HUDEP-2 (cell line): ENCODE measurements around the gene CASP9.

Source experiments
- DNase-seq, 76 experiments: peaks; one replicate each; lab custom pipeline; 2025; ENCODE audit not compliant: unreplicated experiment in 76 of 76; lab: John Stamatoyannopoulos, UW

CASP9 gene

DNA sequence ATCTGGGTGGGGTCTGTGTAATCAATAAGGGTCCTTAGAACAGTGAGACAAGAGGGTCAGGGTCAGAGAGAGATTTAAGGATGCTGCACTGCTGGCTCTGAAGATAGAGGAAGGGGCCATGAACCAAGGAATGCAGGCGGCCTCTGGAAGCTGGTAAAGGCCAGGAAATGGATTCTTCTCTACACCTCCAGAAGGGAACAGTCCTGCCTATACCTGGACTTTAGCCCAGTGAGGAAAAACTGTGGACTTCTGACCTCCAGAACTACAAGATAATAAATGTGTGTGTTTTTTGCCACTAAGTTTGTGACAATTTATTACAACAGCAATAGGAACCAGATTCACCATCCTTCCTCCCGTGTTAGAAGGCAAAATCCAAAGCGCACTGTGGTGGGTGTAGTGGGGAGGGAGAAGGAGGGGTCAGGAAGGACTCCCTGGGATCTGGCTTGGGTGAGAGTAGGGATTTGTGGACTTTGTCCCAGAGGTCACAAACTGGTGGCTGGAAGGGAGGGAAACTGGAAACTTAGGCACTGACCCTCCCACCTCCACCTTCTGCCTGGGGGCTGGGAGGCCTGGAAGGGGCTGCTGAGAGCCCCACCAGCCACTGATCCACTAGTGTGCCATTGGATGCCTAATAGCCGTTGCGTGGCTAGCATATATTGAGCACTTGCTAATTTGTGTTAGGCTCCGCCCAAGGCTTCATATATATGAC is 72.8 kb downstream of the CASP9 start:
- DNase-seq, result no peak

DNA sequence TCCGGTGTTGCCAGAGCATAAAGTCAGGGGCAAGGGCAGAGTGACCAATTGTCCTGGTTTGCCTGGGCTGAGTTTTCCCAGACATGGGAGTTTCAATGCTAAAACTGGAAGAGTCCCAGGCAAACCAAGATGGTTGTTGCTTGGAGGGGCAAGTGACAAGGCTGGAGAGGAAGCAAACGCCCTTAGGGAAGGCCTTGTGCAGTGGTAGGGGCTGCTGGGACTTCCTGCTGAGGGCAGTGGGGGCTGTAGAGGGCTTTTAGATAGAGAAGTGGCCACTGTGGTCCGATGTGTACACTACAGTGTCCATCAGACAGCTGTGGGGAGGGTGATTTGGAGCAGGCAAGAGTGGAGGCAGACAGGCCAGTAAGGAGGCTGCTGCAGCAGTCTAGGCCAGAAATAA is 74.4 kb downstream of the CASP9 start:
- DNase-seq, result no peak

DNA sequence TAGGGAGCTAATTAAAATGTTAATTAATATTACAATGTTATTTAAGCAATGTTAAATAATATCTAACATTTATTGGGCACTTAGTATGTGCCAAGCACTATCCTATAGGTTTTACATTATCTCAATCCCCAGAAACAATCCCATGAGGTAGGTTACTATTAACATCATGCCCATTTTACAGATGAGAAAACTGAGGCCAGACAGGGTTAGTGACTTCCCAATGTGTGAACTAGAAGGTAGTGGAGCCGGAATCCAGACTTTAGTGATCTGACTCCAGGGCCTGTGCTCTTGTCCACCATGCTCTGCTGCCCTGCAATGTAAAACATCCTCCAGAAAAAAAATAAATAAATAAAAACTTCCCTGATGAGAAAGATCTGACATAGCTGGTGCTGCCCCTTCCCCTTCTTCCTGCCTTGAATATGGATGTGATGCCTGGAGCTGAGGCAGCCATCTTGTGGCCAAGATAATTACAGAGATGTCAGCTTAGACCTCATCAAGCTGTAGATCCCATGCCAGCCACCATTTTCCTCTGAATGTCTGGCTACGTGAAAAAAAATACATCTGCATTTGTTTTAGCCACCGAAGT is 75.0 kb downstream of the CASP9 start:
- no peak for DNase-seq

DNA sequence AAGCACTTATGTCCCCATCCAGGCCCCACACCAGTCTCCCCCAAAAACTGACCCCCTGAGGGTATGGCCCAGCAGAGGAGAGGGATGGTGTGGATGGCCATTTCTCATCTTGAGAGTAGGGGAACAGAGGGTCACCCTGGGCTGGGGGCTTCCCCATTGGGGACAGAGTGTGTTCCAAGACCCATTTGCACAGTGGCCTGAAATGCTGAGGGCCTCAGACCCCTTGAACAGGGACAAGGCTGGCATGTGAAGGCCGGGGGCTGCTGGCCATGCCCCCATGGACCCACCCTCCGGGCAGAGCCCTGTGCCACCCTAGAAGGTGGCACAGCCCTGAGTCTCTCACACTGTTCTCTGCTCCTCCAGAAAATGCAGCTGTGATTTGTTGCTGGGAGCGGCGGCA is 77.8 kb downstream of the CASP9 start:
- no peak for DNase-seq

DNA sequence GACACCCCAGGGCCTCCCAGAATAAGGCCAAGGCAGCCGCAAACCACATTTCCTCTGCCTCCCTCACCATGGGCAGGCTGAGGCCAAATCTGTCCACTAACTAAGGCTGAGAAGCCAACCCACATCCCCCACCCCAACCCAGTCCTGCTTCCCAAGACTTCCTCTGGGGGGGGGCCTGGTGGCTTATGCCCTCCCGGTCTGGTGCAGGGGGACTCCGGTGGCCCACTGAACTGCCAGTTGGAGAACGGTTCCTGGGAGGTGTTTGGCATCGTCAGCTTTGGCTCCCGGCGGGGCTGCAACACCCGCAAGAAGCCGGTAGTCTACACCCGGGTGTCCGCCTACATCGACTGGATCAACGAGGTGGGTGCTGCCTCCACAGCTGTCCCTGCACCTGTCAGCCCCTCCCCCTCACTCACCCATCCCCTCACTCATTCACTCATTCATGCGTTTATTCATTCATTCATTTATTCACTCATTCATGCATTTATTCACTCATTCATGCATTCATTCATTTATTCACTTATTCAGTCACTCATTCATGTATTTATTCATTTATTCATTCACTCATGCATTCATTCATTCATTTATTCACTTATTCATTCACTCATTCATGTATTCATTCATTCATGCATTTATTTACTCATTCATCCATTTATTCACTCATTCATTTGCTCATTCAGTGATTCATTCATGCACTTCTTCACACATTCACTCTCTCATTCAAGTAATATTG is 78.5 kb downstream of the CASP9 start:
- no peak for DNase-seq

DNA sequence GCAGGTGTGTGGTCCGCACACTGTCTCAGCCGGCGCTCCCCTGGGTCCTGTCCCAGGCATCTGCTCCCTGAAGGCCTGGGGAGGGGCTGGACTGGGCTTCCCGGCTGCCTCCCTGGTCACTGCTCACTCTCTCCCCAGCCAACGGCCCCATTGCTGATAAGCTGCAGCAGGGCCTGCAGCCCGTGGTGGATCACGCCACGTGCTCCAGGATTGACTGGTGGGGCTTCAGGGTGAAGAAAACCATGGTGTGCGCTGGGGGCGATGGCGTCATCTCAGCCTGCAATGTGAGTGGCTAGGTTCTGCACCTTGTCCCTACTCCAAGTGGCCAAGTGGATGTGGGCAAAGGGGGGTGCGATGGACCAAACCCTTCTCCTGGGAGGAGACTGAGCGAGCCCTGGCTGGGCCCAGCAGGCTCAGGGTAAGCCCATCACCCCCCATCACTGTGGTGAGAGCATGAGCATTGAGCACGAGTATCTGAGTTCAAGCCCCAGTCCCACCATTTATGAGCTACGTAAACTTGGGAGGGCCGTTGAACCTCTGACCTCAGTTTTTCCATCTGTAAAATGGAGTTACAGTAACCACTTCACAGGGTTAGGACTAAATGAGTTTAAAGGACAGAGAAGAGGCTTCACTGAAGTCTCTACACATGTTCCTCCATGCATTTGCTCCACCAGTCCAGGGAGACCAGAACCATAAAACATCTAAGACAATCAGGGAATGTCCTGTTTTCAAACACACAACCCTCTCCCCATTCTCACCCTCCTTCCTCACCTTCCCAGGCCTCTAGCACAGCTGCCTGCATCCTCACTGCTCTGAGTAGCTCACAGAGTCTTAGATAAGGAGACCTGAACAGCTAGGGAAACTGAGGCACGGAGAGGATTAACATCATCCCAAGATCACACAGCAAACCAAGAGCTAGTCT is 79.3 kb downstream of the CASP9 start:
- DNase-seq, result no peak

DNA sequence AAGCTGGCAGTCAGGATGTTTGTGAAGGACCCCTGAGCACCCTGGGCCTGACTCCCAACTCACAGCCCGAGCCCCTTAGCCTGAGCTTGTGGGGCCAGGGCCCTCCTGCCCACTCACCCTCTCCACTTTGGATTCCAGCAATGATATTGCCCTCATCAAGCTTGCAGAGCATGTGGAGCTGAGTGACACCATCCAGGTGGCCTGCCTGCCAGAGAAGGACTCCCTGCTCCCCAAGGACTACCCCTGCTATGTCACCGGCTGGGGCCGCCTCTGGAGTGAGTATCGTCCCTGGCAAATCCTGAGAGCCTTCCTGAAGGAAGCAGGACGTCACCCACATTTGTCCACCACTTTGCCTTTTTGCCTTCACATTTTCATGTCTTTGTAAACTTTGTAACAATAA is 80.7 kb downstream of the CASP9 start:
- no peak for DNase-seq

DNA sequence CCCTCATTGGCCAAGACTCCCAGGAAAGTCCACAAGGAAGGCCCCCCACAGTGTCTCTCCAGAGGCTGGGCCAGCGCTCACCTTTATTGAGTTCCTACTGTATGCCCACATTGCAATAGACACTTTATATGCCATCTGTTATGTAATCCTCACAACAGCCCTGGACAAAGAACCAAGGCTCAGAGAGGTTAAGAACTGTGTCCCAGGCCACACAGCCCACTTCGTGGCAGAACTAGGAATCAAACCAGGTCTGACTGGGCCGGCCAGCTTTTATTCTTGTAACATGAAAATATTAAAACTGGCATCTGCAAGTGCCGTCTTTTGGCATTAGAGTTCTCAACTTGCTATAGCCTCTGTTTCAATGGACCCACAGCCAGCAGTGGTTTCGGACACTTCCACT is 81.3 kb downstream of the CASP9 start:
- DNase-seq, result no peak

DNA sequence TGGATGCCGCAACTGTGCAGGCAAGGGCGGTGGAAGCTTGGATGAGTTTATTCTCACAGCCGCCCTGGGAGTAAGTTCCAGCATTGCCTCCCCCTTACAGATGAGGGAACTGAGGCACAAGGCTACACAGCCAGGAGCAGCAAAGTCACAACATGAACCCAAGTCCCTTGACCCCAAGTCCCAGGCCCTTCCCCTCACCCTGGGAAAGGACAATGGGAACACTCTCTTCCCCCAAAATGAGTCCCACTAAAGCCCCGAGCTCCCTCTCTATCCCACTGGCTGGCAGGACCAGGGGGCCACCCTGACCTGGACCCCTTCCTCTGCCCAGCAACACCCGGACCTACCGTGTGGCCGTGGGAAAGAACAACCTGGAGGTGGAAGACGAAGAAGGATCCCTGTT is 81.9 kb downstream of the CASP9 start:
- DNase-seq, result no peak
